ENCODE data around the gene MTUS2.

DNA sequence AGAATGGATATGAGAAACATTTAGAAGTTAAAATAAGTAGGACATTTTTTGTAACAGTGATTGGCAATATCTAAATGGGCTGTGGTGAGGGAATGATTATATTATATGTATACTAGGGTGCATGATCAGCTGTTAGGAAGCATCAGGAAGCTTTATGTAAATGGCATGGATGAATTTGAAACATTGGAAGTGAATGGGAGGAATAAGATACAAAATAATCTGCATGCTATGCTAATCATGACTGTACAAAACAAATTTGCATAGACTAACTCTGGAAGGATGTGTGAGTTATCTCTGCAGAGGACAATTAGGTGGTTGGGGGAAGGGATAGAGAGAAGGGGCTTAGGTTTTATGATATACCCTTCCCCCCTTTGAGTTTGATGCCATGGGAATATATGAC is 156.5 kb downstream of the MTUS2 start:
- TF ChIP-seq, protein P1, sequence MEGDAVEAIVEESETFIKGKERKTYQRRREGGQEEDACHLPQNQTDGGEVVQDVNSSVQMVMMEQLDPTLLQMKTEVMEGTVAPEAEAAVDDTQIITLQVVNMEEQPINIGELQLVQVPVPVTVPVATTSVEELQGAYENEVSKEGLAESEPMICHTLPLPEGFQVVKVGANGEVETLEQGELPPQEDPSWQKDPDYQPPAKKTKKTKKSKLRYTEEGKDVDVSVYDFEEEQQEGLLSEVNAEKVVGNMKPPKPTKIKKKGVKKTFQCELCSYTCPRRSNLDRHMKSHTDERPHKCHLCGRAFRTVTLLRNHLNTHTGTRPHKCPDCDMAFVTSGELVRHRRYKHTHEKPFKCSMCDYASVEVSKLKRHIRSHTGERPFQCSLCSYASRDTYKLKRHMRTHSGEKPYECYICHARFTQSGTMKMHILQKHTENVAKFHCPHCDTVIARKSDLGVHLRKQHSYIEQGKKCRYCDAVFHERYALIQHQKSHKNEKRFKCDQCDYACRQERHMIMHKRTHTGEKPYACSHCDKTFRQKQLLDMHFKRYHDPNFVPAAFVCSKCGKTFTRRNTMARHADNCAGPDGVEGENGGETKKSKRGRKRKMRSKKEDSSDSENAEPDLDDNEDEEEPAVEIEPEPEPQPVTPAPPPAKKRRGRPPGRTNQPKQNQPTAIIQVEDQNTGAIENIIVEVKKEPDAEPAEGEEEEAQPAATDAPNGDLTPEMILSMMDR (IDR thresholded peaks at IDR 0.05; ENCODE audit: insufficient read depth, low read length, poor library complexity, severe bottlenecking): no peak
- TF ChIP-seq EZH2phosphoT487 (conservative IDR thresholded peaks at IDR 0.05; ENCODE audit: low read length): no peak

Data from SU-DHL-6 (cell line).